Sigmoid colon (tissue), 7 donors: Measurements from ENCODE around the gene TMEM201. TPM values are rescaled to one million over a fixed set of nuclear protein-coding genes. Genes with fewer than 3 reads are reported as not detected.

Experiments used
- DNase-seq: peaks from one replicate; pipeline ENCODE4 v3.0.0-alpha.2; 2019
- H3K27ac ChIP-seq, 4 donors: fragments of 200-600 bp; sonication (generic); one replicate each; pipeline ENCODE4 v1.5.1; 2016 to 2019; ENCODE audit warnings: mild to moderate bottlenecking in 1 of 4
- H3K27me3 ChIP-seq, 3 donors: fragments of 200-600 bp; sonication (generic); one replicate each; pipeline ENCODE4 v1.5.1; 2019; ENCODE audit warnings: mild to moderate bottlenecking in 1 of 3
- H3K36me3 ChIP-seq, 4 donors: fragments of 200-600 bp; sonication (generic); one replicate each; pipeline ENCODE4 v1.5.1; 2016 to 2019
- H3K4me1 ChIP-seq, 4 donors: fragments of 200-600 bp; sonication (generic); one replicate each; pipeline ENCODE4 v1.5.1; 2017 to 2019
- H3K4me3 ChIP-seq, 4 donors: fragments of 200-600 bp; sonication (generic); one replicate each; pipeline ENCODE4 v1.5.1; 2017 to 2019; ENCODE audit warnings: mild to moderate bottlenecking in 2 of 4, moderate library complexity in 1 of 4
- H3K9me3 ChIP-seq, 4 donors: fragments of 200-600 bp in 3 of 4; sonication (generic) in 3 of 4; one replicate each; pipeline versions ENCODE4 v1.5.1 to v1.6.1; 2013 to 2019
- CTCF ChIP-seq, 4 experiments: fragments of 450-650 bp in 3 of 4; fragments of 200-600 bp in 1 of 4; IDR thresholded peaks; one replicate each; pipeline ENCODE4 v1.5.1; 2016 to 2019; ENCODE audit warnings: antibody characterized with exemption in 4 of 4, mild to moderate bottlenecking in 3 of 4, moderate library complexity in 2 of 4
- EP300 ChIP-seq, 4 donors: sonication (generic); formaldehyde crosslinking; IDR thresholded peaks; one replicate each; pipeline ENCODE4 v1.6.1; 2017; ENCODE audit warnings: antibody characterized with exemption in 4 of 4
- POLR2A ChIP-seq, 2 donors: fragments of 450-650 bp; IDR thresholded peaks; one replicate each; pipeline ENCODE4 v1.6.1; 2016; ENCODE audit warnings: antibody characterized with exemption in 2 of 2, mild to moderate bottlenecking in 2 of 2, moderate library complexity in 2 of 2
- POLR2AphosphoS5 ChIP-seq, 4 donors: sonication (generic); formaldehyde crosslinking; IDR thresholded peaks; one replicate each; pipeline ENCODE4 v1.6.1; 2017; ENCODE audit warnings: antibody characterized with exemption in 4 of 4
- WGBS, 2 donors: extraction: QIAGEN DNeasy Blood & Tissue Kit; methylation state at CpG; one replicate each; pipeline ENCODE4 v1.1.7; 2013; 5-methylcytosine and 5-hydroxymethylcytosine counted together
- intact Hi-C: fragments of 100-400 bp; cut with DNase I; formaldehyde crosslinking; loops from one replicate; pipeline ENCODE4 v1.15.1; 2023
- polyA plus RNA-seq, 3 donors: library from polyadenylated mRNA; stranded (reverse); fragments of 200-250 nt; gene quantifications; one replicate each; pipeline ENCODE4 v1.2.3, GENCODE V29; 2013
- total RNA-seq, 4 donors: library from RNA; depleted of rRNA; stranded (reverse); fragments of >200 nt; gene quantifications; one replicate each; pipeline ENCODE4 v1.1.0, GENCODE V29; 2016
- donor health status: healthy with polysubstance abuse.
- donor health status: Bipolar disorder and iron deficiency.
- donor health status: healthy.

The TMEM201 gene
- total RNA-seq, result 1 to 10 TPM; 3.5 to 5.8 (median 4.6) TPM
- polyA plus RNA-seq, result 1 to 10 TPM in 2 of 3 donors, under 1 TPM in 1; 0.23 to 7.4 (median 1.2) TPM

GRCh38 chr1:9588551-9589143 is at the start of gene TMEM201:
Gene TMEM201 (plus strand): TSS chr1:9588911. CDS start chr1:9588931, 20 bp downstream.
- peaks cover 0 to 44% (median 35%) of the 10 kb centered on the region in 4 donors for H3K4me1 ChIP-seq
- no peaks in the 10 kb centered on the region for H3K27me3 ChIP-seq
- peak within 1 kb of the TSS; percentile 34 to 83 (median 78) for H3K4me3 ChIP-seq
- H3K36me3 ChIP-seq, result no peaks in the 10 kb centered on the region
- peak within 1 kb of the TSS; percentile 66 to 86 (median 84) for H3K27ac ChIP-seq
- intact Hi-C loops, result loop anchor here (2.0 kb wide), 1 partner anchor 50 kb away; the partner anchor contains the start of gene SLC25A33
- peak; percentile 96 for DNase-seq
- WGBS, 2 donors, result 1% methylated on average over 94 of the region's 94 CpGs
- TF ChIP-seq POLR2A (IDR thresholded peaks at IDR 0.05), result no peak
- no peak for TF ChIP-seq POLR2AphosphoS5 (IDR thresholded peaks at IDR 0.05)
- peak in 1 of 4 experiments; percentile 86 for TF ChIP-seq CTCF (IDR thresholded peaks at IDR 0.05)
- TF ChIP-seq EP300 (IDR thresholded peaks at IDR 0.05), result no peak
- no peaks in the 10 kb centered on the region for H3K9me3 ChIP-seq

GRCh38 chr1:9539165-9539828 is 49.4 kb upstream of the TMEM201 start, which contains the start of gene SLC25A33:
Gene SLC25A33 (plus strand): TSS chr1:9539465. CDS start chr1:9539692, 227 bp downstream.
- no peaks in the 10 kb centered on the region for H3K27me3 ChIP-seq
- no peaks in the 10 kb centered on the region for H3K9me3 ChIP-seq
- peak; percentile 99 for DNase-seq
- H3K36me3 ChIP-seq, result no peaks in the 10 kb centered on the region
- peaks cover 0 to 28% (median 20%) of the 10 kb centered on the region in 4 donors for H3K4me1 ChIP-seq
- whole genome bisulfite sequencing, 2 donors, result 1% methylated on average over 92 of the region's 92 CpGs
- H3K27ac ChIP-seq, result peak within 1 kb of the TSS; percentile 87 to 96 (median 92)
- intact Hi-C loops, result loop anchor here (2.0 to 5.0 kb wide), 3 partner anchors 20 to 50 kb away; partner anchors contain the start of gene TMEM201
- H3K4me3 ChIP-seq, result peak within 1 kb of the TSS; percentile 59 to 79 (median 73)
- TF ChIP-seq POLR2AphosphoS5 (IDR thresholded peaks at IDR 0.05) (peak; percentile 28 to 75 (median 63)), CTCF (IDR thresholded peaks at IDR 0.05) (no peak), EP300 (IDR thresholded peaks at IDR 0.05) (peak in 2 of 4 donors; percentile 49 to 62)

- H3K36me3 ChIP-seq, result no peaks in the 10 kb centered on the region
- peak overlapping the region; percentile 59 to 79 (median 73) for H3K4me3 ChIP-seq
- intact Hi-C loops, result loop anchor here (2.0 to 5.0 kb wide), 3 partner anchors 19 to 49 kb away; partner anchors contain the start of gene TMEM201
- no peak for TF ChIP-seq EP300 (IDR thresholded peaks at IDR 0.05)
- peak in 3 of 4 donors; percentile 6 to 46 (median 14) for TF ChIP-seq POLR2AphosphoS5 (IDR thresholded peaks at IDR 0.05)
- TF ChIP-seq CTCF (IDR thresholded peaks at IDR 0.05), result no peak
- no peak for TF ChIP-seq POLR2A (IDR thresholded peaks at IDR 0.05)
- peak overlapping the region; percentile 87 to 96 (median 92) for H3K27ac ChIP-seq
- WGBS, 2 donors, result 3 to 4% methylated on average over 61 of the region's 61 CpGs
- H3K9me3 ChIP-seq, result no peaks in the 10 kb centered on the region
- DNase-seq, result peak; percentile 82
- peaks cover 0 to 28% (median 20%) of the 10 kb centered on the region in 4 donors for H3K4me1 ChIP-seq
- H3K27me3 ChIP-seq, result no peaks in the 10 kb centered on the region
Measured at GRCh38 chr1:9539829-9540550, 48.7 kb upstream of the TMEM201 start.

- Histone ChIP-seq H3K27me3 (no peaks in the 10 kb centered on the region), H3K4me1 (peaks cover 0 to 28% (median 20%) of the 10 kb centered on the region in 4 donors), H3K27ac (peak overlapping the region in 3 of 4 donors; percentile 8 to 43 (median 33)), H3K9me3 (no peaks in the 10 kb centered on the region), H3K4me3 (no peak overlapping the region), H3K36me3 (no peaks in the 10 kb centered on the region)
- 4 to 30% methylated on average over 3 of the region's 3 CpGs for WGBS, 2 donors
- intact Hi-C loops, result no loop called here
- no peak for TF ChIP-seq POLR2A (IDR thresholded peaks at IDR 0.05)
- peak; percentile 76 for DNase-seq
Measured at GRCh38 chr1:9542430-9542829, 46.3 kb upstream of the TMEM201 start.
